ELR (cell line): ENCODE results near the gene SHMT1.
A peak's percentile ranks its signal among the peaks of the same experiment; 100 is the strongest.
"Not testable (repeated sequence)": the region's sequence is repeated elsewhere in the genome, so short reads cannot be mapped to it uniquely, and the experiment has no call there.

ENCODE experiments used
- DNase-seq: peaks from one replicate; pipeline ENCODE4 v3.0.0-alpha.2; 2015; ENCODE audit warnings: low read depth

The SHMT1 gene

DNA sequence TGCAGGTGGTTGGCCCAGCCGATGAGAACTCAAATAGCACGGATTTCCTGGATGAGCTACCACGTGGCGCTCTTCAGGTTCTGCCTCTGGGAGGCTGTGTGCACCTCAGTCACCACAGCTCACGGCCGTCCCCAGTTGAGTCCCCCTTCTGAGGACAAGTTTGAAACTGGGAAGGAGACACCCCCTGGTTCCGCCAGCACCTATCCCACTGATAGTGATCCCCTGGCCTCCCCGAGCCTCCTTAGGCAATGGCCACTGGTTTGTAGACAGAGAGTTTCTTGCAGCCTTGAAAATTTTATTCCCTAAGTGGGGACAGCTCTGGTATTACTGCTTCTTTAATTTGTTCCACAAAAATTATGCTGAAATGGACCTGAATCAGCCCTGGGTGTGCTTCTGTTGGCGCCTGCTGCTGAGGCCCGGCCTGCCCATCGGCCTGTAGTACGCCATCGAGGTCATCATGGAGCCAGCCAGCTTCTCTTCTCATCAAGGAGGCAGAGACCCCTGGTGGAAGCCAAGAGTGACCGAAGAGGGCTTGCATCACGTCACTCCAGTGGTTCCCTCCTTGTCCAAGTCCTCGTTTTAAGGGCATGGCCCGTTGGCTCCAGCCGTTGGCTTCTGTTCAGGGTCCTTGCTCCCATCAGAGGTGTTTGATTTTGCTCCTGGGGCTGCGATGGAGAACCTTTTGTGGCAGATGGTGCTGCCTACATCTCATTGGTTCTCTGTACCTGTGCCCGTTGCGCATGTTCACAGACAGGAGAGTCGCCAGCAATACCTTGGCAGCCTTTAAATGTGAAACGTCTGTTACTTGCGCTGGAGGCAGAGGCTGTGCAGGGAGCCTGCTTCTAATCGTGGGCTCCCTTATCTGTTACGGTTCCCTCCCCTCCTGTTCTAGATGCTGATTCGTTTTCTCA lies 39.0 kb downstream of the SHMT1 start:
- DNase-seq: no peak

- DNase-seq: no peak
Measured at GRCh38 chr17:18323507-18324139, 39.7 kb downstream of the SHMT1 start.

GRCh38 chr17:18323007-18323406 lies 40.3 kb downstream of the SHMT1 start:
- DNase-seq: peak; percentile 50

DNA sequence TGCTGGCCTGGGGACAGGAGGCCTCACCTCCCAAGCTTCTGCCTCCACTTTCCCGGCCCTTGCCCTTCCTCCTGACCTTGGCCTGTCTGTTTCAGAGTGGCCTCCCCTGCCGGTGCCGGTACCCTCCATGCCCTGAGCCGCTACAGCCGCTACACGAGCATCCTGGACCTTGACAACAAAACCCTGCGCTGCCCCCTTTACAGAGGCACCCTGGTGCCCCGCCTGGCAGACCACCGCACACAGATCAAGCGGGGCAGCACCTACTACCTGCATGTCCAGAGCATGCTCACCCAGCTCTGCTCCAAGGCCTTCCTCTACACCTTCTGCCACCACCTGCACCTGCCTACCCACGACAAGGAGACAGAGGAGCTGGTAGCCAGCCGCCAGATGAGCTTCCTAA lies 40.8 kb downstream of the SHMT1 start:
- no peak for DNase-seq

- peak; percentile 25 for DNase-seq
Measured at GRCh38 chr17:18321309-18321708, 42.0 kb downstream of the SHMT1 start.

DNA sequence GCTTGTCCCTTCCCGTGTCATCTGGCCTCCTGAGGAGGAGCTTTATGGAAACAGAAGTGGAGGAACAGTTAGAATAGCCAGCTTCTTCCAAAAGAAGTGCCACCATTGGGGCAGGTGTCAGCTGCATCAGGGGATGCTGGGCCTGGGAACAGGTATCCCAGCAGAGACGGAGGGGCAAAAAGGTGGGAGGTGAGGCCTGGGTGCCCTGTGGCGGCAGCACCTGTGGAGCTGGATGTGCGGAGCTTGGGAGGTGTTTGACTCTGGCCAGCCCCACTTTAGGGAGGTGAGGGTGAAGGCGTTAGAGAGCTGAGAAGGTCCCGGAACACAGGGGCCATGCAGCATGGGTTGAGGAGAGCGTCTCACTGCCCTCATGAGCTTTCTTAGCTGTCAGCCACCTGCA lies 43.0 kb downstream of the SHMT1 start:
- DNase-seq: no peak

- DNase-seq: peak; percentile 67
Measured at GRCh38 chr17:18319604-18320256, 43.6 kb downstream of the SHMT1 start.

- no peak for DNase-seq
Measured at GRCh38 chr17:18318771-18319450, 44.4 kb downstream of the SHMT1 start.

GRCh38 chr17:18318117-18318516 lies 45.2 kb downstream of the SHMT1 start:
- DNase-seq: no peak

- no peak for DNase-seq
Measured at GRCh38 chr17:18315961-18316360, 47.4 kb downstream of the SHMT1 start.

DNA sequence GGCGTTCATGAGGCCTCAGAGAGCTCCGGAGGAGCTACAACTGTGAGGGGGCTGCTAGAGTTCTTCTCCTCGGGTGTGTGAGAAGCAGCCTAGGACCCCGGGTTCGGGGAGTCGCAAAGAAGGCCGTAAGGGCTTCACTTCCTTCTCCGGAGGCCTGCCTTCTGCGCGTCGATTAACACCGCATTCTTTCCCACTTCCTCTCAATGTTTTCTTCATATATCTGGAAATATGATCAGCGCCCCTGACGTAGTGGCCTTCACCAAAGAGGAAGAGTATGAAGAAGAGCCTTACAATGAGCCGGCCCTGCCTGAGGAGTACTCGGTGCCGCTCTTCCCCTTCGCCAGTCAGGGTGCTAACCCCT lies 47.8 kb downstream of the SHMT1 start:
- DNase-seq: peak; percentile 35

DNA sequence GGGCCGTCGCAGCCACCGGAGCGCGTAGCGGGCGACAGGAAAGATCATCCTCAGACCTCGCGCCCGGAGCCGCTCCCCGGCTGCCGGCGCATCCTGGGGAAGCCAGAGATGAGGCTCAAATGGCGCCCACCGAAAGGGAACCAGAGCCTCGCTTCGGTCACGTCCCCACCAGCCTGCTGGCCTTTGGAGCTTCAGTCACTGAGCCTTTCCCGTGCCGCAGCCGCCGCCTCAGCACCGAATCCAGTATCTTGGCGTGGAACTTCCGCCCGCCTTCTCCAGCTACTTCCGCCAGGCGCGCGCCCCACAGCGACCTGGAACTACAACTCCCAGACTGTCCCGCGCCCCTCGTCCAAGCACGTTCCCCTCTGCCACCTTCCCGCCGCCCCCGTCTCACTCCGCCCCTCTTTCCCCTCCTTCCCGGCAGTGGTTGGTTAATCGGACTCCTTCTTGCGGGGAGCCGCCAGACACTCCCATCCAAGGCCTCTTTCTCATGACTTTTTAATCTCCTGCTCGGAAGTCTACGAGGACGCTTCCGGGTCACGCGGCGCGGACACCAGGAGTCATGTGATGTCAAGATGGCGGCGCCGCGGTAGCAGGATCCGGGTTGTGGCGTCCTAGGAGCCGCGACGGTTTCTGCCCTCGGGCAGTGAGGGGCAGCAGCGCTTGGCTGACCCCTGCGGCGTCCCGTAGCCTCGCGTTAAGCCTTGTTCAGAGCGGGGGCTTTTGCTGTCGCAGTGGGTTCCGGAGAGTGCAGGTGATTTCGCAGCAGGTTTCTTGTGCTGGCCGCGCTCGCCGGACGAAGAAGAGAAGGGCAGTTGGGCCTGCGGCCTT lies 48.4 kb downstream of the SHMT1 start, which contains the start of the genes SMCR8 and TOP3A:
Gene SMCR8, plus strand, starts transcription at position 563 of the 831 bp plus-strand sequence. CDS start 497 bp downstream, outside the sequence.
Gene TOP3A, minus strand, starts transcription at position 264 of the 831 bp plus-strand sequence. Its CDS starts 216 bp downstream, at position 48.
- DNase-seq: peak; percentile 99

DNA sequence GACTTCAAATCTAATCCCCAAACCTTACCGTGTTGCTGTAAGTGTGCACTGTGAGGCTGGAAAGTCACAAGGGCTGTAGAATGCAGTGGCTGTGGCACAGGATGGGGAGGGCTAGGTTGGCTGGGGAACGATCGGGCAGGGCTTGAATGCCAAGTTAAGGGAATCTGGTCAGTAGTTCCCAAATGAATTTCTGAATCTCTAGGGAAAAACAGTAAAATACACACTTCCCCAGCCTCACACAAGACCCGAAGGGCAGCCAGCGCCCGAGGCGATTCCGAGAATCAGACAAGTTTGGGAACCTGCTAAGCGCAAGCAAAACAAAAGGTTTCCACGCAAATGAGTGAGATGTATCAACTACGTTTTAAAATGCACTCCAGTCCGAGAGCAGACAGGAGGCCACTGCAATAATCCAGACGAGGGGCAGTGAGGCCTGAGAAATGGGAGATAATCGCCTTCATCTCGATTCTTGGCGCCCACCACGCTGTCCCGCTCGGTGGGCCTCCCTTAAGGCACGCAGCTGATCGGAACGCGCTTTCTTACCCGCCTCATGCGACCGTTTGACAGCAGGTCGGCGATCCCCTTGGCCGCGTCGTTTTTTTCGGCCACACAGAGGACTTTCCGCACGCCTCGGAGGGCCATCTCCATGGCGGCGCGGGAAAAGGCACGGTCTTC lies 49.2 kb downstream of the SHMT1 start:
- DNase-seq: peak; percentile 30

DNA sequence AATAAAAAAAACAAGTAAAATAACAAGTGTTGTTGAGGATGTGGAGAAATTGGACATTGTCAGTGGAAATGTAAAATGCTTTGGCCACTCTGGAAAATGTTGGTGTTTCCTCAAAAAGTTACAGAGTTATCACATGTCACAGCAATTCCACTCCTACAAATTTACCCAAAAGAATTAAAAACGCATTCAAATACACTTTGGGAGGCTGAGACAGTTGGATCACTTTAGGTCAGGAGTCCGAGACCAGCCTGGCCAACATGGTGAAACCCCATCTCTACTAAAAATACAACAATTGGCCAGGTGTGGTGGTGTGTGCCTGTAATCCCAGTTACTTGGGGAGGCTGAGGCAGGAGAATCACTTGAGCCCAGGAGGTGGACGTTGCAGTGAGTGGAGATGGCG lies 54.1 kb downstream of the SHMT1 start:
- no peak for DNase-seq

DNA sequence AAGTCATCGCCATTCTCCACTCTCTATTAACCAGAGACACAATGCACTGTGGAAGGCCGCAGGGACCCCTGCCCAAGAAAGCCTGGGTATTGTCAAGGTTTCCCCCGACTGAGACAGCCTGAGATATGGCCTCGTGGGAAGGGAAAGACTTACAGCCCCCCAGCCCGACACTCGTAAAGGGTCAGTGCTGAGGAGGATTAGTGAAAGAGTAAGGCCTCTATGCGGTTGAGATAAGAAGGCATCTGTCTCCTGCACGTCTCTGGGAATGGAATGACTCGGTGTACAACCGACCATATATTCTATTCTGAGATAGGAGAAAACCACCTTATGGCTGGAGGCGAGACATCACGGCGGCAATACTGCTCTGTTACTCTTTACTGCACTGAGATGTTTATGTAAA lies 60.1 kb downstream of the SHMT1 start:
- DNase-seq: not testable (repeated sequence)

DNA sequence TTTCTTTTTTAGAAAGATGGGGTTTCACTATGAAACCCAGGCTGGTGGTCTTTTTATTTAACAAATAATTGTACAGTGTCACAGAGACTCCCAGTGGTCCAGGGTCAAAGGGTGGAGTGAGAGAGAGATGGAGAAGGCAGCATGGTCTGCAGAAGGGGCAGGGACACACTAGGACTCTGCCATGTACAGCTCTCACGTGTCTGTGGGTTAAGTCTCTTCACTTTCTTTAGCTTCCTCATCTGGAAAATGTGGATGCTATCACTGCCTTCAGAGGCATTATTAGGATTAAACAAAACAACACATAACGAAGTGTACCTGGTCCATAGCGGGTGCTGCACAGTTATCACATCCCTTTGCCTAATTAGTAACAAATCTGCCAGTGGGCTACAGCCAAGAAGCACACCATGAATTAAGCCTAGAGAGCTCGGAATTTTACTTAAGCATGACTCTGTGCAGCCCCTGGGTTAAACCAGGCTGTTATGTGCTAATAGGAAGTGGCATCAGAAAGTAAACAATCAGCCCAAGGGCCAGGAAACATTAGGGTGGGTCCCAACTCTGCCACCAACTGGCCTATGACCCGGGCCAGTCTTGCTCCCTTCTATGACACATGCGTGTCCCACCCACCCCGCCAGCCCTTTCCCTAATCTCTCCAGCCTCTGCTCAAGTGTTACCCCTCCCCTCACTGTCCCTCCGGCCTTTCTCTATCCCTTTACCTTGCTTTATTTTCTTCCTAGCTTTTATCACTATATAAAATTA lies 62.4 kb downstream of the SHMT1 start:
- DNase-seq: no peak

DNA sequence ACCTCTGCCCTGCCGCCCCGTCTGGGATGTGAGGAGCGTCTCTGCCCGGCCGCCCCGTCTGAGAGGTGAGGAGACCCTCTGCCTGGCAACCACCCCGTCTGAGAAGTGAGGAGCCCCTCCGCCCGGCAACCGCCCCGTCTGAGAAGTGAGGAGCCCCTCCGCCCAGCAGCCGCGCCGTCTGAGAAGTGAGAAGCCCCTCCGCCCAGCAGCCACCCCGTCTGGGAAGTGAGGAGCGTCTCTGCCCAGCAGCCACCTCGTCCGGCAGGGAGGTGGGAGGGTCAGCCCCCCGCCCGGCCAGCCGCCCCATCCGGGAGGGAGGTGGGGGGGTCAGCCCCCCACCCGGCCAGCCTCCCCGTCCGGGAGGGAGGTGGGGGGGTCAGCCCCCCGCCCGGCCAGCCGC lies 65.3 kb downstream of the SHMT1 start:
- DNase-seq: not testable (repeated sequence)

DNA sequence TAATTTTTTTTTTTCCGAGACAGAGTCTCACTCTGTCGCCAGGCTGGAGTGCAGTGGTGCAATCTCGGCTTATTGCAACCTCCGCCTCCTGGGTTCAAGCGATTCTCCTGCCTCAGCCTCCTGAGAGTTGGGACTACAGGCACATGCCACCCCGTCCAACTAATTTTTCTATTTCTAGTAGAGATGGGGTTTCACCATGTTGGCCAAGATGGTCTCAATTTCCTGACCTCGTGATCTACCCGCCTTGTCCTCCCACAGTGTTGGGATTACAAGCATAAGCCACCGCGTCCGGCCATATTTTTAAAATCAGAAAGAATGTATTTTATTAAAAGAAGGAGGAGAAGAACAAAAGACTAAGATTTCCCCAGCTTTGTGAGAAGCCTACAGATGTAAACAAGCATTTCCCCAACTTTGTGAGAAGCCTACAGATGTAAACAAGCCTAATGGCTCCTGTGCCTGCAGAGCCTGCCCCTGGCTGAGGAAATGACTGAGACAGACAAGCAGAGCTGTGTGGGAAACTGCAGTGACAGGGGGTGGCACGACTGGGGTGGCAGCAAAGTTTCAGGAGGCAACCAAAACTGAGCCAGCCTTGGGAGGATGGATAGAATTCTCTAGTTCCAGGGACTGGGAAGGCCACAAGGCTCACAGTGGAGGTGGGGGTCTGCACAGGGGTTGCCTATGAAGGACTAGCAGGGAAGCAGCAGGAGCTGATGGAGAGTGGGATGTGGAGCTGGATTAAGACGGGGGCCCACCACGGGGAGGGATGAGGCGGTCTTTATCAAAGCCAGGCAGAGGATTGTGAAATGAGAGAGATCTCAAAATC lies 71.4 kb downstream of the SHMT1 start:
- no peak for DNase-seq

DNA sequence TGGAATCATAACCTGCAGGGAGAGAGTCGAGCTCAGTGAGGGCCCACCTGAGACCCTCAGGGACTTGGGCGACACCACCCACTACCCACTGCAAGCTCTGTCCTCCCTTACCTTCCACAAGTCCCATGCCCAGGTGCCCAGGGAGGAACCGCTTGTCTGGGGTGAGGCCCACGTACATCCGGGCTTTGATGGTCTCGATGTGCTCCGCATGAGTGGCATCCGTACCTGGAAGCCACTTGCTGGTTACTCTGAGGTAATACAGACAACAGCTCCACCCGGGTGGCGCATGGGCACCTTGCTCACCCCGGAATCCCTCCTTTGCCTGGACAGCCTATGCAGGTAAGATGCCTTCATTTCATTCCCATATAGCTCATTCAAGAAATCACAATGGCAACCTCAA lies 78.1 kb downstream of the SHMT1 start:
- DNase-seq: no peak
